NCI-H1694 (cell line): ENCODE results near the gene CD300H.

Source experiments
- DNase-seq: peaks from one replicate; lab custom pipeline; 2025; lab: John Stamatoyannopoulos, UW

CD300H gene

DNA sequence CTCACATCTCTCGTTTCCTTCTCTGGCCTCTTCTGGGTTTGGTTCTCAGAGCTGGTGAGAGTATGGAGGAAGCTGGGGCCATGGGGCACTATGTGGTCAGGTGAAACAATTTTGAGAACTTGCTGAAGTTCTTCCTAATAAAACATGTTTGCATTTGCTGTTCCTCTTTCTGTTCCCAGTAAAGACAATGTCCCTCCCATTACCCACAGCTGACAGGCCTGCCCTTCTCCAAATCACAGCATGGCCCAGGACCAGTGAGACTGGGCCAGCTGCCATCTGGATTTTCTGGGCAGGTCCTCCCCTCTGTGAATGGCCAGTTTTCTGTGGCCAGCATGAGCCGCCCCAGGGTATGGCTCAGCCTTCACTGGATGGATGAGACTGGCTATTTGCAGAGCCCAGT lies at the start of gene CD300H:
Gene CD300H, minus strand, starts transcription at position 113 of the 400 bp plus-strand sequence.
- no peak for DNase-seq

DNA sequence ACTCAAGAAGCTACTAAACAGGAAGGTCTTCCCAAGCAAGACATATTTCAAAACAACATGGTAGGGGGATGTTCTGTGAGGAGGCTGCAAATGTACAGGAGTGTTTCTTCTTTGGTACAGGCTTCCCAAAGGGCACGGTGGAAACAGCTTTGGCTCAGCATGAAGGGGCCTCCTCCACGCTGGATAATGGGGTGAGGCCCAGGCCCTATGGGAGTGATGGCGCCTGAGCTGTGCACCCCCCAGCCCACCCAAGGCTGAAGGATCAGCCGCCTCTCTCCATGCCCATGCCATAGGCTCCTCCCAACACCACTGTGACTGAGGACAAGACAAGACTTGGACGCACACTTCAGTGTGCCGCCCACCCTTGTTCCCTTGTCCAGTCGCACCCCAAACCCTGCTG lies 49.4 kb upstream of the CD300H start:
- no peak for DNase-seq

DNA sequence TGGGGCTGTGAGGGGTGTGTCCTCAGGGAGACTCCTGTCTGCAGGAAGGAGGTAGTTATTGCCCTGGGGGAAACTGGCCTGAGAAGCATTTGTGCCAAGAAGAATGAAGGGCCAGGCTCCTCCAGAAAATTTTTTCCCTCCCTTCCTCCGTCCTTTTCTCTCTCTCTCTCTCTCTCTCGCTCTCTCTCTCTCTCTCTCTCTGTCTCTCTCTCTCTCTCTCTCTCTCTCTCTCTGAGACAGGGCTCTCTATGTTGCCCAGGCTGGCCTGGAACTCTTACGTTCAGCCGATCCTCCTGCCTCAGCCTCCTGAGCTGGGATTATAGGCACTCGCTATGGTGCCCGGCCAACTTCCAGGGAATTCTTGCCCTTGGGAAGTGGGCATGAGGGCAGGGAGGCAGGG lies 44.7 kb upstream of the CD300H start:
- no peak for DNase-seq

DNA sequence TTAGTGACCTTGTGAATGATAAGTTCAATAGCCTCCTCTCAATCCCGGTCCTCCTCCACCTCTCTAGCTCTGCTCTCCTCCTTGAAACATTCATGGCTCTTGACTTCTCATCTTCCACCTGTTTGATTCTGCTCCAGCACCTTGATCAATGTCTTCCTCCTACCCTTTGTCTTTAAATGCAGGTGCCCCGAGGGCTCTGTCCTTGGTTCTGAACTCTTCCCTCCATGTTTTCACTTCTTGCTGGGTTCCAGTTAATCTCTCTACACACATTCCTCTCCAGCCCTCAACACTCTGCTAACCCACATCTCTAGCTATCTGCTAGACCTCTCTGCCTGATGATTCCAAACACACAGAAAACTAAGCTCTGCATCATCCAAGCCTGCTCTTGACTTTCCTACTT lies 42.8 kb upstream of the CD300H start:
- DNase-seq: no peak

DNA sequence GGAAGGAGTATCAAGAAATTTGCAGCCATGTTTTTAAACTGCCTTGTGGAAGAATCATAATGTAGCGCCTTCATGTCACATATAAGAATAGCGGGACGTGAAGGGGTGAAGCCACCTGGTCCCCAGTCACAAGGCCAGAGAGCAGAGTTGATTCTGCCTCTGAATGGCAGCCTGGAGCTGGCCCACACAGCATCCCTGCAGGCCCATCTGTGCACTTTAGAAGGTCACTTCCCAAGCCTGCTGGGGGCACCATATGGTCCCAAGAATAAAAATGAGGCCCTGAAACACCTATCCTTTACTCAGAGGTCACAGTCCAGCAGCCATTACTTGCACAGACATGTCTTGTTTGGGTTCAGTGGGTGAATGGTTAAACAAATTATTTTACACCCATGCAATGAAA lies 41.2 kb upstream of the CD300H start:
- no peak for DNase-seq

DNA sequence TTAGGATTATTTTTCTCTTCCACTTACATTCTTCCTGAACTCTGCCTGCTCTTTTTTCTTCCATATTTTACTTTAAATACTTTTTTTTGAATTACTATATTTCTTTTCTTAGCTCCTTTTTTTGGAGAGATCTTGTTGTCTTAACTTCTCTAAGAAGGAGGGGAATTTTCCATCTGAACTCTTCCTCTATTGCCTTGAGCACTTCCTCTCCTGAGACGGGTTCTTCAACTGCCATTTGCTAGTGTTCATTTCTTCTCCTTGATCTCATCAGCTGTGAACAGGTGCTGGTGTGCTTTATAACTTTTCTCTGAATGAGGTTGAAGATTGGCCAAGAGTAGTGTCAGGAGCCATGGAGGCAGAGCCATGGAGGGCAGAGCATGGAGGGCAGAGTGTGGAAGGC lies 39.9 kb upstream of the CD300H start:
- DNase-seq: no peak

DNA sequence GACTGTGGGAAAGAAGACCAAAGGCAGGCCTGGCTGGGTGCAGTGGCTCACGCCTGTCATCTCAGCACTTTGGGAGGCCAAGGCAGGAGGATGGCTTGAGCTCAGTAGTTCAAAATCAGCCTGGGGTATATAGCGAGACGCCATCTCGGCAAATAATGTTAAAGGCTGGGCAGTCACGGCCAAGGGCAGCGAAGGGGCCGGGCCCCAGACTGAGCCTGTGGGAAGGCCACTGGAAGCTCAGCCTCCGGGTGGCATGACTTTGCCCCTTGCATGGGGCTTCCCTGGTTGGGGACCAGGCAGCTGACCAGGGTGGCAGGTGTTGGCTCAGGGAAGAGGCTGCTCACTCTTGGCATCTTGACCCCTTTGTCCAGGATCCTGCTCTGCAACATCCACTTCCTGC lies 38.7 kb upstream of the CD300H start:
- DNase-seq: no peak

DNA sequence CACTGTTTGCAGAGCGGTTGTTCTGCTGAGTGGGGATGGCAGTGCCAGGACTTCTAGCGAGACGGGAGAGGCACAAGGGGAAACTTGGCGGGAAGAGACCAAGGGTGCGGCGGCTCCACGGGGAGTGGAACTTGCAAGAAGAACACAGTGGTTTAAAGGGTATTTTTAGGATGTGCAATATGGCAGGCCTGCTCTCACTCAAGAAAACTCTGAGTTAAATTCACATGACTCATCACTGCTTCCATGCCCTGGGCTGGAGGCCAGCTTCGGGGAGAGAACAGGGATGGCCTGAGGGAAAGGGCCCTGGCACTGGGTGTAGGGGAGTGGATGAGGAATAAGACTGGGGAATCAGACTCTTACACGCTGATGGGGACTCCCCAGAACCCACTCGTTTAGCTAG lies 38.1 kb upstream of the CD300H start:
- no peak for DNase-seq

DNA sequence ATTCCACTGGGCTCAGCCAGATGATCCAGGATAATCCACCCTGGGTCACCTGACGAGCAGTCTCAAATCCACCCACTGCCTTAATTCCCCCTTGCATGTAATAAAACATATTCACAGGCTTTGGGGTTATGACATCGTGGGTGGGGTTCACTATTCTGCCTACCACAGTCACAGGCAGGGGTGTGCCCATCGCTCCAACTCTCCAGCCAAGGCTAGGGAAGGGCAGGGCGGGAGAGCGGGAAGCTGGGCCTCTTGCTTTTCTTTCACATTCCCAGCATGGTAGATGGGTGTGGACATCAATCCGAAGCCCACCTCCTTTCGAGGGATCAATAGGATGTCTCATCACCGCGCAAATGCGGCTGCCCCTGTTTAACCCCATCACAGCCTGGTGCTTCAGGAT lies 37.5 kb upstream of the CD300H start:
- DNase-seq: no peak

DNA sequence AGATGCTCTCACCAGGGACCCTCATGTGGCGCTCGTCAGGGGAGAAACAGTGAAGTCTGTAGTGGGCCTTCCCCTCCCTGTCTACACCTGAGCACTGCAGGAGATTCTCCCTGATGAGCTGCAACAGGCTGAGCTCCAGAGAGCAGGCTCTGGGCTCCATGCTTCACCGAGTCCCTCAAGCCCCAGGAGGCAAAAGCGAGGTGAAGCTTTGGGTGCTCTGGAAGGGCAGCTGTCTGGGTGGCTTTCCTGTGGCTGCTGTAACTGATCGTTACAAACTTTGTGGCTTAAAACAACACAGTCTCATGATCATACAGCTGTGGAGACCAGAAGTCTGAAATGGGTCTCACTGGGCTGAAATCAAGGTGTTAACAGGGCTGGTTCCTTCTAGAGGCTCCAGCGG lies 36.9 kb upstream of the CD300H start:
- DNase-seq: no peak

DNA sequence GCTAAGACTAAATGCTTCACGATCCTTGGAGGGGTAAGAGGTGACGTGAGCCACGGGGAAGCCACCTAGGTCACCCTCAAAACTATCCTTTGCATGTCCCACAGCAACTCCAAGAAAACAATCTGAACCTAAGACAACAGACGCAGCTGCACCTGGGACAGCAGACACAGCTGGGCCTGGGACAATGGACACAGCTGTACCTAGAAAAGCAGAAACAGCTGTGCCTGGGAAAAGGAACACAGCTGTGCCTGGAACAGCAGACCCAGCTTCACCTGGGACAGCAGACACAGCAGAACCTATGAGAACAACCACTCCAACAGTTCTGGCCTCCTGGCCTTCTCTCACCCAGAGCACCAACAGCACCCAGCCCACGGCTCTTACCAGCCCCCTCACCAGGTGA lies 36.4 kb upstream of the CD300H start:
- DNase-seq: no peak

DNA sequence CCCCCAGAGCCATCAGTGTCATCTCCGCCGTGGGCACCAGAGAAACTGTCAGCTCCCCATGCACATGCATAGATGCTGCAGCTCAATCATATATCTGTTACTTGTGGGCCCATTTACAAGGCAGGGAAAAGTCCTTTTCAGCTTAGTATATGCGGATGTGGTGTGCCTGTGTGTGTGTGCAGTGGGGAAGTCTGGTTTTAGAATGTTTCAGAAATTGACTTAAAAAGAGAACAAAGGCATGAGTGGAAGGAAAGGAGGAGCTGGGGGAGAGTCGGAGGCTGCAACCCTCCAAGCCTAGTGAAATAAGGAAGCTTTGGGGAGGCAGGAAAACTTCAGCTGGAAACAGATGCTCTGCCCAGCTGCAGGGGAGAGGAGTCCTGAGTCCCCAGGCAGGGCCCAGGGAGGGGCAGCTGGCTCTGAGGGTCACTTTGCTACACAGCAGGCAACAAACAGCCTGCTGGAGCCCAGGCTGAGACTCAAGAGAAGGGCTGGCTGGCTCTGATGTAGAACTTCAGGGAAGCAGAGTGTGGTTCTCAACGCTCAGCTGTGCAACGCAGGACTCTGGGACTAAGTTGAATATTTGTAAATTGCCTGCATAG lies 35.8 kb upstream of the CD300H start:
- DNase-seq: no peak

DNA sequence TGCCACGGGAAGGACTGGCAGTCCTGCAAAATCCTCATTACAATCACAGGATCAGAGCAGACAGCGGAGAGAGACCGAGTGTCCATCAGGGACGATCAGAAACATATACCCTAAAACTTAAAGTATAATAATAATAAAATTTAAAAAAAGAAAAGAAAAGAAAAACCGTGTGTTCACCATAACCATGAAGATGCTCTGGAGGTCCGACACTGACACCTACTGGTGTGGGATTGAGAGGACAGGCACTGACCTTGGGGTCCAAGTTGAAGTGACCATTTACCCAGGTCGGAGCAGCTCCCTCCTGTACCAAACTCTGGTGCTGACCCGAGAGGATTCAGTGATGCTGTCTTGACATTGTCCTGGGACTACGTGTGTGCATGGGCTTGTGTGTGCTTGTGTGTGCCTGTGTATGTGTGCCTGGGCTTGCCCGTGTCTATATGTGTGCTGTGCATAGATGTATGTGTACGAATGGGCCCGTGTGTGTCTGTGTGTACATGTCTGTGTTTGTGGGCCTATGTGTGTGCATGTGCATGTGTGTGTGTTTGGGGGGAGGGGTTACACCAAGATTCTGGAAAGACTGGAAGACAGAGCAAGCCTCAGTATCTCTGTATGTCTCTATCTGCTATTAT lies 34.7 kb upstream of the CD300H start:
- no peak for DNase-seq

DNA sequence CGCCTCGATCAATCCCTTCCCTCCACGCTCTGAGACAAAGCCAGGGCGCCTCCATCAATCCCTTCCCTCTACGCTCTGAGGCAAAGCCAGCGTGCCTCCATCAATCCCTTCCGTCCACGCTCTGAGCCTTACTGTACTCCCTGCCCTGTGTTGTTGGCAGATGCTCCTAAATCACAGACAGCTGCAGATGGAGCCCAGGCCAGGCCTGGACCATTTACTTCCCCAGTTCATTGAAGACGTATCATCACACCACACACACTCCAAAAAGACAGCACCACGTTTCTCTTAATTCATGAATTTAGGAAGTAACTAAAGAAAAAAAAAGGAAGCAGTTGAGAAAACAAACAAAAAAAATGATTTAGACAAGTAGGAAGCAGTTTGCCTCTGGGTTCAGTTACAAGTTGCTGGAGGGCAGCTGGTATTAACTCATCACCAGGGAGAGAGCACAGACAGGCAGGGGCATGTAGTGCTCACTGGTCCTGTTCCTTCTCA lies 32.2 kb upstream of the CD300H start:
- DNase-seq: no peak

DNA sequence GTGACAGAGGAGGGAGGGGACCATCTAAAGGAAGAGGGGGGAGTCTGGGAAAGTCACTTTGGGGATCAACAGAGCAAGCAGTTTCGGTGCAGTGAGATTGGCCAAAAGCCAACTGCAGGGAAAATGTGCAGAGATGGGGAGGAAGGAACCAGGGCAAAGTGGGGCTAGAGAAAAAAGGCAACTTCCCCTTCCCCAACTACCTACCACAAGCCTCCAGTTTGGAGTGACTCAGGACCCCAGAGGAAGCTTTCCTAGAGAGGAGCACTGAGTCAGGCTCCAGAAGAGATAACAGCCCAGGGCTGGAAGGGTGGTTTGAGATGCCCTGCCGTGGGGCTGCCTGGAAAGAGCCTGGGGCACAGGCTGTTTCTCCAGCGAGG lies 31.7 kb upstream of the CD300H start:
- no peak for DNase-seq

DNA sequence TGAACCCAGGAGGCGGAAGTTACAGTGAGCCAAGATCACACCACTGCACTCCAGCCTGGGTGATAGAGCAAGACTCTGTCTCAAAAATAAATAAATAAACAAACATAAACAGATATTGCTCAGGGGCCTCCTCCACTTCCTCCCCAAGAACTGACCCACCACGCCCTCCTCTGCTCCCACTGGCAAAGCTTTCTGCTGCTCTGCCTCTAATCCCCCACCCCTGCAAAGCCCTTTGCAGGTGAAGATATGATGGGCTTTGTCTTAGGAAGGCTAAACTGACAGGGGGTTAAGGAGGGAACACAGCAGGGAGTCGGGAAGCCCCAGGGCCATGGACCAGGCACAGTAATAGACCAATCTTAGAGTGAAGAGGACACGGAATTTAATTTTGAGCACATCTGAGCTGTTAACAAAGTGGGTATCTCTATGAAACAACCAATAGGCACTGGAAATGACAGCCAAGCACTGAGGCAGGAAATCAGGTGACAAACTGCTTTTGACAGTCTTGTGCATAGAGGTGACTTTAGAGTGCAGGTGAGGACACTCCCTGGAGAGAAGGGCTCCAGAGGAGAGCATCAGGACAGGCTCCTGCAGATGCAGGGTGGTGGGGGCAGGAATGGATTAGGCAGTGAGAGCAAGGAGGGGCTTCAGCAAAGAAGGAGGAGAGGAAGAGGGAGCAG lies 31.2 kb upstream of the CD300H start:
- no peak for DNase-seq

DNA sequence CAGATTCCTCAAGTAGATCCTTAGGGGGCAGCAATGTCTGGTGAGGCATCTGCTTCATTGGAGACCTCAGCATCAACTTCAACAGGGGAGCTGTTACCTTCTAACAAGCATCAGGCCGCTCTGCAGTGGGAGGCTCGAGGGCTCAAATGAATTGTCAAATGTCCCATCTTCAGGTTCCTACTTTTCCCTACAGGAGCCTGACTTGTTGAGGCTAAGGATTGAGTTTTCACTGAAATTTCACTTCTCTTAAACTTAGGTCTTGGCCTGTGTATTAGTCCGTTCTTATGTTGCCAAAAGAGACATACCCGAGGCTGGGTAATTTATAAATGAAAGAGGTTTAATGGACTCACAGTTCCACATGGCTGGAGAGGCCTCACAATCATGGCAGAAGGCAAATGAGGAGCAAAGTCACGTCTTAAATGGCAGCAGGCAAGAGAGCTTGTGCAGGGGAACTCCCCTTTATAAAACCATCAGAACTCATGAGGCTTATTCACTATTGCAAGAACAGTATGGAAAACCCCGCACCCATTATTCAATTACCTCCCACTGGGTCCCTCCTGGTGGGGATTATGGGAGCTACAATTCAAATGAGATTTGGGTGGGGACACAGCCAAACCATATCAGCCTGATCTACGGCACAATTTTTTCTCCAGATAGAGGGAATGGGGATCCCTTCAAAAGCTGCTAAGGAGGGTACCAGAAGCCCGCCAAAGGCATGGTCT lies 29.9 kb upstream of the CD300H start:
- no peak for DNase-seq

DNA sequence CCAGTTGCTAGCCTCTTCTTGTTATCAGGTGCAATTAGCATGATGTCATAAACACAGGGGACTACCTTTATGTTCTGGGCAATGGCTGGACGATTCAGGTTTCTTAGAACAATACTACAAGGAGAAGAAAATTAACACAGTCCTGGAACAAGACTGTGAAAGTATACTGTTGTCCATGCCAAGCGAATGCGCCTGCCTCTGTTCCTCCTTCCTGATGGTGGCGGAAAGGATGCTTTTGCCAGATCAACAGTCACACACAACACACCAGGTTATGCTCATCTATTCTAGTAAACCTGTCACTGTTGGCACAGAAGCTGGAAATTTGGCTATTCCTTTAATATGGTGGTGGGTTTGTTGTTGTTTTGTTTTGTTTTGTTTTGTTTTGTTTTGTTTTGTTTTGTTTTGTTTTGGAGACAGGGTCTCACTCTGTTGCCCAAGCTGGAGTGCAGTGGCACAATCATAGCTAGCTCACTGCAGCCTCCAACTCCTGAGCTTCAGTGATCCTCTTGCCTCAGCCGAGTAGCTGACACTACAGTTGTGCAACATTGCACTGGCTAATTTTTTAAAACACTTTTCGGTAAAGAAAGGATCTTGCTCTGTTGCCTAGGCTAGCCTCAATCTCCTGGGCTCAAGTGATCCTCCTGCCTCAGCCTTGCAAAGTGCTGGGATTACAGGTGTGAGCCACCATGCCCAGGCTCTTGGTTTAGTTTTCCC lies 27.9 kb upstream of the CD300H start:
- DNase-seq: no peak

DNA sequence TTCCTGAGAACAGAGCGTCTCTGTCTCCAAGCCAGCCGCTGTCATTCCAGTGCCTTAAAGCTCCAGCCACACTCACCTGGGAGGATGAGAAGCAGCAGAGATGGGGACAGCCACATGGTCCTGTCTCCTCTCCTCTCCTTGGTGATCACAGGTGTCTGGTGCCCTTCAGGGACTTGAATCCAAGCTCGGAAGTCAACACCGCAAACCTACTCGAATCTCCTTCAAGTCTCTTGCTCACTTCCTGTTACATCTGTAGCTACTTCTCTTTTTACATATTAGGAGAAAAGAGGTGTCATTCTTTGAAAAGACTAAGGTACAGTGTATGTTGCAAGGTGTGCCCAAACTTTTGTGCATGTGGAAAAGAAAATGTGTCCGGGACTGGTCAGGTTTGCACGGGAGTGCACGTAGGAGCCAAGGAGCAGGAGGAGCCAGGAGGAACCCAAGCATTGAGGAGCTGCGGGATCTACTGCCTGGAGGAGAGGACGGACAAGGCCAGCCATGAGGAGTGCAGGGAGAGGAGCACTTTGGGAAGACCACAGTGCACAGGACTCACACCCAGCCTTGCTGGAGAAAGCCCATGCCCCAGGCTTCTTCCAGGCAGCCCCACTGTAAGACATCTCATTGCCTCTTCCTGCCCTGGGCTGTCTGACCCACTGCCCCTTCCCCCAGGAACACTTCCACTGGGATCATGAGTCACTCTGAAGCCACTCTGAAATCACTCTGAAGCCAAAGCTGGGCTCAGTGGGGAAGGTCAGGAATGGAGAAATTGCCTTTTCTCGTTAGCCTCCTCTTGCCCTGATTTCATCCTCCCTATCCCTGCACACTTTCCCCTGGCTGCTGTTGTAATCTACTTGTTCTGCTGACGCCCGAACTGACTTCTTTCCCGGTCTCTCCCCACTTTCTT lies 25.0 kb upstream of the CD300H start, which contains the start of gene CD300LD:
Gene CD300LD, minus strand, starts transcription at position 197 of the 904 bp plus-strand sequence. Its CDS starts 81 bp downstream, at position 116.
- no peak for DNase-seq

DNA sequence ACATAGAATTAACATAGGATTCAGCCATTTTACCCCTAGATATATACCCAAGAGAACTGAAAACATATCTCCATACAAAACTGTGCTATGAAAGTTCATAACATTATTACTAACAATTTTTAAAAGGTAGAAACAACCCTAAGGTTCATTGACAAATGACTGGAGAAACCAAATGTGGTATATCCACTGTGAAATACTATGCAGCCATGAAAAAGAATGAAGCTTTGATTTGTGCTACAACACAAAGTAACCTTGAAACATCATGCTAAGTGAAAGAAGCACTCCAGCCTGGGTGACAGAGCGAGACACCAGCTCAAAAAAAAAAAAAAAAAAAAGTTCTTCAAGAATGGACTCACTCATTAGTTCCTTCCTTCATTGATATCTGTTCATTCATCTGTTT lies 24.2 kb upstream of the CD300H start:
- DNase-seq: no peak

DNA sequence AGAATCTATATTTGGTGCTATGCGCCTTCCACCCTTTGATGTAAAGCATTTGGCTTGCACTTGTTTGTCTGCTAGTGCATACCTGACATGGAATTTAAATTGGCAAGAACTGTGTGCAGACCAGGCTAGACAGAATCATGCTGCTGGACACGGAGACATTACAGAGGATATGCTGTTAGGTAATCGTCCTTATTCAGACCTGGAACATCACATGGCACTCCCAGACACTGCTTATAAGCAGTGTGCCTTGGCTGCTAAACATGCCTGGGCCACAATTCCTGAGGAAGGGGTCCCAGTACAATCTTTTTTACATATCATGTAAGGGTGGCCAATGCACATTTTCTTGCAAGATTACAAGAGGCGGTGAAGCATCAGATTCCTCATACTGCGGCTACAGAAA lies 18.4 kb upstream of the CD300H start:
- no peak for DNase-seq
